Muscle layer of colon (tissue), 2 donors: Measurements from ENCODE around the gene DSP.

Experiments used
- H3K27ac ChIP-seq: one replicate; pipeline ENCODE4 v1.7.0; 2013; ENCODE audit warnings: low read depth, mild to moderate bottlenecking, low read length, moderate library complexity
- H3K27me3 ChIP-seq, 2 donors: one replicate each; pipeline ENCODE4 v1.7.0; 2013; ENCODE audit warnings: low read length in 2 of 2, mild to moderate bottlenecking in 2 of 2; ENCODE audit not compliant: insufficient read depth in 2 of 2, control insufficient read depth in 1 of 2
- H3K36me3 ChIP-seq: one replicate; pipeline ENCODE4 v1.7.0; 2013; ENCODE audit warnings: mild to moderate bottlenecking, low read length; ENCODE audit not compliant: insufficient read depth
- H3K4me1 ChIP-seq: one replicate; pipeline ENCODE4 v1.7.0; 2013; ENCODE audit warnings: mild to moderate bottlenecking, low read length; ENCODE audit not compliant: insufficient read depth
- H3K4me3 ChIP-seq, 2 donors: one replicate each; pipeline ENCODE4 v1.7.0; 2013; ENCODE audit warnings: low read length in 2 of 2, low read depth in 1 of 2, mild to moderate bottlenecking in 1 of 2, moderate library complexity in 1 of 2
- H3K9ac ChIP-seq: one replicate; pipeline ENCODE4 v1.7.0; 2013; ENCODE audit warnings: low read length
- H3K9me3 ChIP-seq: one replicate; pipeline ENCODE4 v1.7.0; 2013; ENCODE audit warnings: mild to moderate bottlenecking, low read length
- donor health status: abdominal sarcoma.
- donor health status: Adenocarcinoma of cecum.

The DSP gene

DNA sequence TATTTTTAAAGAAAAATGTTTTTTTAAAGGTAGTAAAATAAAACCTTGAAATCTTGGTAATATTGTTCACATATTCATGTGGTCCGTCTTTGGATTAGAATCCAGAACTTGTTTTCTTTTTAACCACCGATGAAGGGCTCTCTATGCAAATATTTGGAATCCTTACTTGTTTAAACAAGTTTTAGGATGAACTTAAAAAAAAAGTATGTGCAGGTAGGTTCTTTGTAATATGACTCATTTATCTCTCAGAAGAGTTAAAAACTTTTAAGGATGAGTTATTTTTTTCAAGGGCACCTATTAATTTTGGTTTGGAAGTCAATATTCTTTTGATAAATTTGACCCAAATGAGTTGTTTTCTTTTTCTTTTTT is 8.9 kb downstream of the DSP start:
- Histone ChIP-seq H3K27ac (no peak overlapping the region), H3K4me3 (no peak overlapping the region), H3K4me1 (no peaks in the 10 kb centered on the region)

DNA sequence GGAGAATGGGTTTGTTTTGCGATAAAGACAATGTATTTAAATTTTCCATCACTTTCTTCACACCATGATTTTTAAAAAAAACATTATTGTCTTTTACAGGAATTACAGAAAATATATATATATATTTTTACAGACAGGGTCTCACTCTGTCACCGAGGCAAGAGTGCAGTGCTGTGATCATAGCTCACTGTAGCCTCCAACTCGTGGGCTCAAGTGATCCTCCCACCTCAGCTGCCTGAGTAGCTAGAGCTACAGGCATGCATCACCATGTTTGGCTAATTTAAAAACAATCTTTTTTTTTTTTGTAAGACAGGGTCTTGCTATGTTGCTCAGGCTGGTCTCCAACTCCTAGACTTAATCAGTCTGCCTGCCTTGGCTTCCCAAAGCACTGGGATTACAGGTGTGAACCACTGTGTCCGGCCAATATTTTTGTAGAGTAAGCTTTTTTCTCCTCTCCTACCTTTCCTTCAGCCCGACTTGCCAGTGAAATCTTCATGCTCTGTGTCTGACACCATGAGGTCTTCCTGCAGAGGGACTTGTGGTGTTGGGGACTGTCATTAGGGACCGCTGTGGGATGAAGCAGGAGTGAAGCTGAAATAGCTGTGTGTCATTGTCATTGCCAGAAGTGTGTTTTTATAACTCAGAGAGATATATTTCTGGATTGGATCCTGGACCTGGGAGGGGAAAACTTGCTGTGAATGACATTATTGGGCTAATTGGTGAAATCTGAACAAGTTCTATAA is 13.2 kb downstream of the DSP start:
- no peak overlapping the region for H3K9ac ChIP-seq
- H3K9me3 ChIP-seq, result no peaks in the 10 kb centered on the region
- peaks cover 0 to 4% of the 10 kb centered on the region in 2 donors for H3K27me3 ChIP-seq
- no peaks in the 10 kb centered on the region for H3K36me3 ChIP-seq
- no peak overlapping the region for H3K4me3 ChIP-seq
- no peak overlapping the region for H3K27ac ChIP-seq
- H3K4me1 ChIP-seq, result no peaks in the 10 kb centered on the region

More for the DNA sequence above, 8.9 kb downstream of the DSP start:
- Histone ChIP-seq H3K27me3 (no peaks in the 10 kb centered on the region), H3K9me3 (no peaks in the 10 kb centered on the region), H3K36me3 (no peaks in the 10 kb centered on the region), H3K9ac (no peak overlapping the region)

DNA sequence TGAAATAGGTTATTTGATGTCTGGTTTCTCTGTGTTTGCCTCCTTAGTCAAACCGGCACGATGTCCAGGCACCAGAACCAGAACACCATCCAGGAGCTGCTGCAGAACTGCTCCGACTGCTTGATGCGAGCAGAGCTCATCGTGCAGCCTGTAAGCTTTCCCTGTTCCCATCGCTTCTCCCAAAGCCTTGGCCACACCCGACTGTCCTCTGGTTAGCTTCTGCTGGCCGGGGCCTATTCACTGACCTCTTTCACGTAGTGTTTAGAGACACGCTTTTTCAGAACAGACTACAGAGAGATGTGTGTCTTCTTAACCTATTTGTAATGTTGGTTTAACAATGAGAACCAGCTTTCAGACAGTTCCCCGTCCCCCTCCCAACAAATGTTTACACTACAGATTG is 14.2 kb downstream of the DSP start:
- H3K9me3 ChIP-seq, result no peaks in the 10 kb centered on the region
- no peak overlapping the region for H3K4me3 ChIP-seq
- no peak overlapping the region for H3K9ac ChIP-seq
- no peak overlapping the region for H3K27ac ChIP-seq
- H3K36me3 ChIP-seq, result no peaks in the 10 kb centered on the region
- peaks cover 0 to 4% of the 10 kb centered on the region in 2 donors for H3K27me3 ChIP-seq
- H3K4me1 ChIP-seq, result no peaks in the 10 kb centered on the region

GRCh38 chr6:7556394-7557106 is 15.1 kb downstream of the DSP start:
- no peaks in the 10 kb centered on the region for H3K4me1 ChIP-seq
- no peak overlapping the region for H3K4me3 ChIP-seq
- no peak overlapping the region for H3K27ac ChIP-seq
- no peaks in the 10 kb centered on the region for H3K9me3 ChIP-seq
- H3K27me3 ChIP-seq, result peaks cover 0 to 4% of the 10 kb centered on the region in 2 donors
- no peaks in the 10 kb centered on the region for H3K36me3 ChIP-seq
- H3K9ac ChIP-seq, result no peak overlapping the region

DNA sequence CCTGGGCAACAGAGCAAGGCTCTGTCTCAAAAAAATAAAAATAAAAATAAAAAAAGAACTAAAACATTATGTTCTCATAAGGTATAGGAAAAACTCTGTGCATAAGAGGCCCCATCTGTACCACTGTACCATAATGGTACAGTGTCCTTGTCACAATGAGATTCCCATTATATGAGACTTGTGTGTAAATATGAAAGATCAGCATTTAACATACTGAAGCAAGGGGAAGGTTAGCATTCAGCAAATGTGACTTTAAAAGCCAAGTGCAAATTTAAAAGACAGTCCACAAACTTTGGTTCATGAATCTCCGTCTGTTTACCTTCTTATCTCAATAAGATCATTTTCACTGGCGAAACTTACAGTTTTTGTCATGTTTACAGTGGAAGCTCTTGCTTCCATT is 16.2 kb downstream of the DSP start:
- Histone ChIP-seq H3K27ac (no peak overlapping the region), H3K36me3 (no peaks in the 10 kb centered on the region), H3K27me3 (peaks cover 0 to 4% of the 10 kb centered on the region in 2 donors), H3K4me1 (no peaks in the 10 kb centered on the region), H3K9ac (no peak overlapping the region), H3K4me3 (no peak overlapping the region), H3K9me3 (no peaks in the 10 kb centered on the region)

- H3K9ac ChIP-seq, result no peak overlapping the region
- H3K4me1 ChIP-seq, result no peaks in the 10 kb centered on the region
- no peak overlapping the region for H3K4me3 ChIP-seq
- H3K36me3 ChIP-seq, result no peaks in the 10 kb centered on the region
- no peak overlapping the region for H3K27ac ChIP-seq
- H3K9me3 ChIP-seq, result no peaks in the 10 kb centered on the region
- H3K27me3 ChIP-seq, result peaks cover 0 to 4% of the 10 kb centered on the region in 2 donors
These were observed 17.3 kb downstream of the DSP start for GRCh38 chr6:7558781-7559180.

DNA sequence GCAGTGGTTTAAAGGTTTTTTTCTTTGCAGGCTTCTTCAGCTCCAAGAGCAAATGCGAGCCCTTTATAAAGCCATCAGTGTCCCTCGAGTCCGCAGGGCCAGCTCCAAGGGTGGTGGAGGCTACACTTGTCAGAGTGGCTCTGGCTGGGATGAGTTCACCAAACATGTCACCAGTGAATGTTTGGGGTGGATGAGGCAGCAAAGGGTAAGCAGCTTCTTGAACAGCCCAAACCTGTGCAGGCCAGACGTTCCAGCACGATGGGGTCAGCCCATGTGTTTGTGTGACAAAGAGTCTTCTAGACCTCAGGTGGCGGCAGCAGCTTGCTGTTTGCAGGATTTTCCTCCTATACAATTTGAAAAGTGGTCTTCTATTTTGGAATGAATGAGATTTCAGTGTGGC is 17.7 kb downstream of the DSP start:
- Histone ChIP-seq H3K4me3 (no peak overlapping the region), H3K9me3 (no peaks in the 10 kb centered on the region), H3K4me1 (no peaks in the 10 kb centered on the region), H3K9ac (no peak overlapping the region), H3K27me3 (peaks cover 0 to 4% of the 10 kb centered on the region in 2 donors), H3K27ac (no peak overlapping the region), H3K36me3 (no peaks in the 10 kb centered on the region)

- H3K36me3 ChIP-seq, result no peaks in the 10 kb centered on the region
- no peak overlapping the region for H3K9ac ChIP-seq
- no peak overlapping the region for H3K27ac ChIP-seq
These were observed 18.3 kb downstream of the DSP start for GRCh38 chr6:7559651-7560385.

DNA sequence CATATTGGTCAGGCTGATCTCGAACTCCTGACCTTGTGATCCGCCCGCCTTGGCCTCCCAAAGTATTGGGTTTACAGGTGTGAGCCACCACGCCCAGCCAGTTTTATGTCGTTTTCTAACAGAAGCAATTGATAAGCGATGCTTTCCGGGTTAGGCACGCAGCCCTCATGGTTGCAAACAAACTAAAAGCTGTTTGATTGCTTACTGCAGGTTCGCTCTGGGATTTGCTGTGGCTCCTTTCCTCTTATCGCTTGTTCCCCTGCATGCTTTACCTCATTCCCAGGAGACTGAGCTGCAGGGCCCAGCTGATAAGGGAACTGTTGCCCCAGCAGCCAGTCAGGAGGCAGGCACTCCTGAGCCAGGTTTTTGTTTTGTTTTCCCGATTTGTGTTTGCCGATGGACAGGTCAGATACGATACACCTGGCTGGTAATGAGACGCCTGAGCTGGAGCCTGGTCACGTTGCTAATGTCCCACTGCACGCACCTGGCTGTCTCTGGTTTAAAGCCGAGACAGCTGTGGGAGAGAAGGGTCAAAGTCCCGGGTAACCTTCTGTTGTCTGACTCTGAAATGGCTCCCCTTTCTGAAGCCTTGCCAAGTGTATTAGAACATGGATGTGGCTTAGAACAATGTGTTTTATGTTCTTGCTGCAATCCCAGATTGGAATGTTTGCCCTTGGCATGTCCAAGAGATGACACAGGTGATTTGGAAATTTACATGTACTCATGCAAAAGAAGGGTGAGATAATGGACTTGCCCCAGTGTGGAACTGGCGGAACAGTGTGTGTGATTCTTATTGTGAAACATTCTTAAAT is 19.9 kb downstream of the DSP start:
- H3K9me3 ChIP-seq, result no peaks in the 10 kb centered on the region
- no peak overlapping the region for H3K4me3 ChIP-seq
- peaks cover 0 to 4% of the 10 kb centered on the region in 2 donors for H3K27me3 ChIP-seq
- no peak overlapping the region for H3K27ac ChIP-seq
- H3K9ac ChIP-seq, result no peak overlapping the region
- no peaks in the 10 kb centered on the region for H3K36me3 ChIP-seq
- H3K4me1 ChIP-seq, result no peaks in the 10 kb centered on the region

More at GRCh38 chr6:7559651-7560385, 18.3 kb downstream of the DSP start:
- Histone ChIP-seq H3K4me1 (no peaks in the 10 kb centered on the region), H3K4me3 (no peak overlapping the region), H3K27me3 (peaks cover 0 to 4% of the 10 kb centered on the region in 2 donors), H3K9me3 (no peaks in the 10 kb centered on the region)

DNA sequence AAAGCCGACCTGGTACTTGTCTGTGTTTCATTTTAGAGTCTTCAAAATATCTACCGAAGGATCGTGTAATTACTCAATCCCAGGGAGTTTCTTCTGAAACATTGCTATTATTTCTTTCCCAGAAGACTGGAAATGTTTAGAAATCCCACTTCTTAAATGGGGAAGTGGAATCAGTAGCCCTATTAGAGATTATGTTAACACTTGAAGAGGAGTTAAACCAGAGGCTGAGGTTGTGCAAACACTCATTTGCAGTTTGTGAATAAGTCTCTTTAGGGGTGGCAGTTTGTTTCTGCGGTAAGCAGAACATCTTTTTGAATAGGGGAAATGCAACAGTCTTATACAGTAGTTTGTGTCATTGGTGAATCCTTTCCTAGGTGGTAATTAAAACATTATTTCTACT is 21.3 kb downstream of the DSP start:
- no peaks in the 10 kb centered on the region for H3K9me3 ChIP-seq
- H3K27me3 ChIP-seq, result peaks cover 0 to 3% of the 10 kb centered on the region in 2 donors
- no peaks in the 10 kb centered on the region for H3K36me3 ChIP-seq
- H3K4me1 ChIP-seq, result no peaks in the 10 kb centered on the region
- no peak overlapping the region for H3K9ac ChIP-seq
- H3K4me3 ChIP-seq, result no peak overlapping the region
- H3K27ac ChIP-seq, result no peak overlapping the region

- Histone ChIP-seq H3K9ac (no peak overlapping the region), H3K27me3 (no peaks in the 10 kb centered on the region), H3K27ac (no peak overlapping the region), H3K36me3 (no peaks in the 10 kb centered on the region), H3K4me3 (no peak overlapping the region), H3K9me3 (no peaks in the 10 kb centered on the region), H3K4me1 (no peaks in the 10 kb centered on the region)
These were observed 24.6 kb downstream of the DSP start for GRCh38 chr6:7566107-7566506.
